Esophagus squamous epithelium (tissue), 4 donors: ENCODE results near the gene PHF21B.

Source experiments
- CTCF ChIP-seq, 6 experiments: fragments of 450-650 bp in 4 of 6; fragments of 200-600 bp in 2 of 6; sonication (generic) in 2 of 6; IDR thresholded peaks; one replicate each; pipeline ENCODE4 v1.5.1; 2016 to 2019; ENCODE audit warnings: antibody characterized with exemption in 6 of 6, mild to moderate bottlenecking in 4 of 6, moderate library complexity in 4 of 6
- POLR2A ChIP-seq, 4 donors: fragments of 450-650 bp; IDR thresholded peaks; one replicate each; pipeline ENCODE4 v1.6.1; 2017; ENCODE audit warnings: antibody characterized with exemption in 4 of 4, mild to moderate bottlenecking in 4 of 4, moderate library complexity in 3 of 4

- TF ChIP-seq CTCF (IDR thresholded peaks at IDR 0.05) (no peak), POLR2A (IDR thresholded peaks at IDR 0.05) (no peak)
Measured at GRCh38 chr22:44994399-44995104, 15.3 kb downstream of the PHF21B start.
